Lower leg skin (tissue), 3 donors: ENCODE data around the gene DENND1C.

Experiments
- POLR2A ChIP-seq, 2 donors: fragments of 450-650 bp; IDR thresholded peaks; one replicate each; pipeline ENCODE4 v1.6.1; 2016 to 2017; ENCODE audit warnings: antibody characterized with exemption in 2 of 2, mild to moderate bottlenecking in 1 of 2, moderate library complexity in 1 of 2
- TF ChIP-seq, protein P1 (sequence below), 3 donors: fragments of 450-650 bp; IDR thresholded peaks; one replicate each; pipeline ENCODE4 v1.5.1; 2016; ENCODE audit warnings: antibody characterized with exemption in 3 of 3, mild to moderate bottlenecking in 3 of 3, moderate library complexity in 2 of 3

DNA sequence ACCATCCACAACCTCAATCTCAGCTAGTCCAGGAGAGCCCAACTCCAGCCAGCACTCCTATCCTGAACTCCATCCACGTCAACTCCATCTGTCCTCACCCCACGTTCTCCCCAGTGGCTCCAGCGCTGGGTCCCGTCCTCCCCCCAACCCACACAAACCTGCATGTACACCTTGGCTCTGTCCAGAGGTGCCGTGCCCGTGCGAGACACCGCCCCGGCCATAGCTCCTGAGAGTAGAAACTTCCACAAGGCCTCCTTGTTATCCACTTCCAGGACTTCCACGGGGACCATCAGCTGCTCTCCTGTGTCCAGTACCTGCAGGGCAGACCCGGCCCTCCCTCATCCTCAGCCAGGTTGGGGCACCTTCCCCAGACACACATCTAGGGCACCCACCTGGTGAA, 49.7 kb downstream of the DENND1C start:
- TF ChIP-seq, protein P1, sequence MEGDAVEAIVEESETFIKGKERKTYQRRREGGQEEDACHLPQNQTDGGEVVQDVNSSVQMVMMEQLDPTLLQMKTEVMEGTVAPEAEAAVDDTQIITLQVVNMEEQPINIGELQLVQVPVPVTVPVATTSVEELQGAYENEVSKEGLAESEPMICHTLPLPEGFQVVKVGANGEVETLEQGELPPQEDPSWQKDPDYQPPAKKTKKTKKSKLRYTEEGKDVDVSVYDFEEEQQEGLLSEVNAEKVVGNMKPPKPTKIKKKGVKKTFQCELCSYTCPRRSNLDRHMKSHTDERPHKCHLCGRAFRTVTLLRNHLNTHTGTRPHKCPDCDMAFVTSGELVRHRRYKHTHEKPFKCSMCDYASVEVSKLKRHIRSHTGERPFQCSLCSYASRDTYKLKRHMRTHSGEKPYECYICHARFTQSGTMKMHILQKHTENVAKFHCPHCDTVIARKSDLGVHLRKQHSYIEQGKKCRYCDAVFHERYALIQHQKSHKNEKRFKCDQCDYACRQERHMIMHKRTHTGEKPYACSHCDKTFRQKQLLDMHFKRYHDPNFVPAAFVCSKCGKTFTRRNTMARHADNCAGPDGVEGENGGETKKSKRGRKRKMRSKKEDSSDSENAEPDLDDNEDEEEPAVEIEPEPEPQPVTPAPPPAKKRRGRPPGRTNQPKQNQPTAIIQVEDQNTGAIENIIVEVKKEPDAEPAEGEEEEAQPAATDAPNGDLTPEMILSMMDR (IDR thresholded peaks at IDR 0.05): no peak
- no peak for TF ChIP-seq POLR2A (IDR thresholded peaks at IDR 0.05)
